DLD1 (cell line): ENCODE results near the gene NTSR1.

Experiments used
- in situ Hi-C: cut with HindIII; loops from 2 replicates; pipeline ENCODE4 v1.10.0; 2017; ENCODE audit warnings: low sequenced_read_pairs

The NTSR1 gene

DNA sequence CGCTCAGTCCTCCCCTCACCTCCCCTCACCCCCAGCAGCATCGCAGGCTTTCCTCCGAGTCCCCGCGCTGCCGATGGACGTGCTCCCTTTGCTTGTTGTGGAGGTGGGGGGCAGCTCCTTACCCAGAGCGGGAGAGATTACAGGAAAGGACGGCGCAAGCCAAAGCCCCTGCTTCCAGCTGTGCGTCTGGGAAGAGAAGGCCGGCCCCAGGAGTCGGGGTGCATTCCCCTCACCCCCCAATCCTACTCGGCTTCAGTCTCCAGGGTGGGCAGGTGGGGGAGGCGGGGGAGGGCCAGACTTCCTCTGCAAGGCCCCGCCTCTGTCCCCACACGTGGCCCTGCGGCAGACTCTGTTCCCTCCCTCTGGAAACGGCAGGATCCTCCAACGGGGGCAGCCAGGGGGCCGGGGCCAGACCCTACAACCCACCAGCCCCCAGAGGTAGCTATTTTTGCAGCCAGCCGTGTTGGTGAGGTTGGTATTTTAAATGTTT, 43.6 kb downstream of the NTSR1 start:
- in situ Hi-C loops: loop anchor here (25.0 kb wide), 1 partner anchor 465 kb away; no protein-coding TSS in a partner anchor

DNA sequence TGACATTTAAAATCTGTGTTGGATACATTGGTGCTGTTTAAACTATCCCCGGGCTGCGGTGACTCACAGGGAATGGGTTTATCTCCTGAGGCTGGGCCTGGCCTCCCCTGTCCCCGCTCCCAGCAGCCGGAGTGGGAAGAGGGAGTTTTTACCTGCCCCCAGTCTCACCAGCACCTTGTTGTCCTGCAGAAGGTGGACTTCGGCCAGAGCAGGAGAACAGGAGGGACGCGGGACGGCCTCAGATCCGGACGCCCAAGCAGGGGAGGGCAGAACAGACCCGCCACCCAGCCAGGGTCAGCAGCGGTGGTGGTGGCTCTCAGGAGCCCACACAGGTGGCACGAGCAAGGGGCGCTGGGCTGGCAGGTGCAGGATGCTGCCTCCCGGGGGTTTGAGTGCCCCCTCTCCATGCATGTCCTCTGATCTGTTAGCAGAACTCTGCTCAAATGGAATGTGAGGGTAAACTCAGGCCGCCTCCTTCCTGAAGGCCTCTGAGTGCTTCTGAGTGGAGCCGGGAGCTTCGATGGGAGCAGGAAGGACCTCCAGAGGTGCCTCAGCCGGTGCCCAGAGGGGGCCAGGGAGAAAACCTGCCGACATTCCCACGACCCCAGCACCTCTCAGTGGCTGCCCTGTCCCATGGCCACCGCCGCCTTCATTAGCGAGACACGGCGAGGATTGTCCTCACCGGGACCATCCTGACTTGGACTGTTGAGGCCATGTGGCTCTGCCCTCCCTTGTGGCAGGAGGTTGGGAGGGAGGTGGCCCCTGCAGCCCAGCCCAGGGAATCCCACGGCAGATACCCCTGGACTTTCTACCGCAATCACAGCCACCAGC, 44.2 kb downstream of the NTSR1 start:
- in situ Hi-C loops: loop anchor here (25.0 kb wide), 1 partner anchor 466 kb away; no protein-coding TSS in a partner anchor

DNA sequence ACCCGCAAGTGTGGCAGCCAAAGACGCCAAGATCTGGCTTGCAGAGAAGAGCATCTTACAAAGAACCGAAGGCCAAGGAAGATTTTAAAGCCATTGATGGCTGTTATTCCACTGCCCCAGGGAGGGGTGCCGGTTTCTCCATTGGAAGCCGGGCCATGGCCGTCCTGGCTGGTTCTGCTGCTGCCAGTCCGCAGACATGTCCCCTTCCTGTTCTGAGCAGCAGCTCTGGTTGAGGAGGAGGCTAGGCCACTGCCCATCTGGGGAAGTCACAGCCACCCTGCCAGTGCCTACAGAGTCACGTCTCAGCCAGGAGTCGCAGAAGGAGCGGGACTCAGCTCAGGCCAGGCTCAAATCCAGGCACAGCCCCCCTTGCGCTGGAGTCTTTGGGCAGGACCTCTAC, 45.0 kb downstream of the NTSR1 start:
- in situ Hi-C loops: loop anchor here (25.0 kb wide), 1 partner anchor 466 kb away; no protein-coding TSS in a partner anchor

DNA sequence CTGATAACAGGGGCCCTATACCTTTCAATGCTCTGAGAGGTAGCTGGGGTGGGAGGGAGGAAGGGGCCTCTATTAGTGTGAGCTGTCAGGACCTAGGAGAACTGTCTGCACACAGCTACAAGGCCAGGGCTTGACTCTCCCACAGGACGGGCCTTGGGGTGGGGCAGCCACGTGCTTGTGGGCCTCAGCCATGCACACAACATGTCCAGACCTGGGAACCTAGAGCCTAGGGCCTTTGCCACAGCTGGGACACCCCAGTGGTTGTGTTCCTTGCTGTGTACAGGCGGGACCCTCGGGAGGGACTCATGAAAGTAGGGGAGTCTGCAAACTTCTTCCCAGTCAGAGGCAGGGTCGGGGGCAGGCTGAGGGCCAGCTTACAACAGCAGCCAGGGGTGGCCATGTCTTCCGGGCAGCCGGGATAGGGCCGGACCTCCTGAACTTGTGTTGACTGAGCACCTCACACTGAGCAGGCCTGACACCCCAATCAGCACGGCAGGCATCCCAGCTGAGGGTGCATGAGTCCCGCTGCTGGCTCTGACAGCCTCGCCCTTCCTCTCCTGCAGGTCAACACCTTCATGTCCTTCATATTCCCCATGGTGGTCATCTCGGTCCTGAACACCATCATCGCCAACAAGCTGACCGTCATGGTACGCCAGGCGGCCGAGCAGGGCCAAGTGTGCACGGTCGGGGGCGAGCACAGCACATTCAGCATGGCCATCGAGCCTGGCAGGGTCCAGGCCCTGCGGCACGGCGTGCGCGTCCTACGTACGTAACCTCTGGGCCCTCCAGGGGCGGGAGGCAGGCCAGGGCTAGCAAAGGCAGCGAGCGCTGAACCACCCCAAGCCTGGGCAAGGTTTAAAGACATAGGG, 45.7 kb downstream of the NTSR1 start:
- in situ Hi-C loops: loop anchor here (25.0 kb wide), 1 partner anchor 467 kb away; no protein-coding TSS in a partner anchor

DNA sequence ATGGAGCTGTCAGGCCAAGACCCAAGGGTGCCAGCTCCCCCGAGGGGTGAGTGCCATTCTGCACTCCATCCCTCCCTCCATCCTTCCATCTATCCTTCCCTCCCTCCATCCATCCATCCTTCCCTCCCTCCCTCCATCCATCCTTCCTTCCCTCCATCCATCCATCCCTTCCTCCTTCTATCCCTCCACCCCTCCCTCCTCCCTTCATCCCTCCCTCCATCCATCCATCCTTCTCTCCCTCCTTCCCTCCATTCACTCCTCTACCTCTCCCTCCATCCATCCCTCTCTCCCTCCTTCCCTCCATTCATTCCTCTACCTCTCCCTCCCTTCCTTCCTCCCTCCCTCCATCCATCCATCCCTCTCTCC, 46.3 kb downstream of the NTSR1 start:
- in situ Hi-C loops: loop anchor here (25.0 kb wide), 1 partner anchor 468 kb away; no protein-coding TSS in a partner anchor

DNA sequence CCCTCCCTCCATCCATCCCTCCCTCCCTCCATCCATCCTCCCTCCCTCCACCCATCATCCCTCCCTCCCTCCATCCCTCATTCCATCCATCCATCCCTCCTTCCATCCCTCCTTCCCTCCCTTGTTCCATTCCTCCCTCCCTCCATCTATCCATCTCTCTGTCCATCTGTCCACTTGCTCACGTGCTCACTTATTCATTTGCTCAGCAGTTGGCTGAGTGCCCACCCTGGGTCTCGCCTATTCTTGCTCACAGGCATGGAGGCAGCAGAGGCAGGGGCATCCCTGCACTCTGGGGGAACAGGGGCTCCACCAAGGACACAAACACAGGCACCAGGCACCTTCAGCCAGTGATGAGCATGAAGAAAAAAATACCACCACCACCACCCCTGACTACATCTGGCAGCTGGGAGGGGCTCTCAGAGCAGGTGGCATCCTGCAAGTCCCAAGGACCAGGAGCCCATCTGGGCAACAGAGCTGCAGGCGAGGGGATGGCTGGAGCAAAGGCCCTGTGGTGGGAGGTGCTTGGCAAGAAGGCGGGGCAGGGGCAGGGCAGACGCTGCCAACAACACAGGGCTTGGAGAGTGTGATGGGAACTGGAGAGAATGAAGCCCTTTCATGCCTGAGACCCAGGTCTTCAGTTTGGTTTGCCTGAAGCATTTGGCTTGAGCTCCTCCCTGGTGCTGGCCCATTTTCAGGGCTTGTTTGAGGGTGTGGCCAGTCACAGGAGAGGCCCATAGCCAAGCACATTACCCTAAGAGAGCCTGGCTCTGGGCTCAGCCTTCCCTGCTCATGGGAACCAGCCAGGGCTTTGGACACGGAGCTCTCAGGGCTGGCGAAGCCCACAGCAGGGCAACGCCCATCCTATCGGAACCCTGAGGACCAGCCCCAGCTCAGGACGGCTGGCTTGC, 47.4 kb downstream of the NTSR1 start:
- in situ Hi-C loops: loop anchor here (25.0 kb wide), 1 partner anchor 469 kb away; no protein-coding TSS in a partner anchor

DNA sequence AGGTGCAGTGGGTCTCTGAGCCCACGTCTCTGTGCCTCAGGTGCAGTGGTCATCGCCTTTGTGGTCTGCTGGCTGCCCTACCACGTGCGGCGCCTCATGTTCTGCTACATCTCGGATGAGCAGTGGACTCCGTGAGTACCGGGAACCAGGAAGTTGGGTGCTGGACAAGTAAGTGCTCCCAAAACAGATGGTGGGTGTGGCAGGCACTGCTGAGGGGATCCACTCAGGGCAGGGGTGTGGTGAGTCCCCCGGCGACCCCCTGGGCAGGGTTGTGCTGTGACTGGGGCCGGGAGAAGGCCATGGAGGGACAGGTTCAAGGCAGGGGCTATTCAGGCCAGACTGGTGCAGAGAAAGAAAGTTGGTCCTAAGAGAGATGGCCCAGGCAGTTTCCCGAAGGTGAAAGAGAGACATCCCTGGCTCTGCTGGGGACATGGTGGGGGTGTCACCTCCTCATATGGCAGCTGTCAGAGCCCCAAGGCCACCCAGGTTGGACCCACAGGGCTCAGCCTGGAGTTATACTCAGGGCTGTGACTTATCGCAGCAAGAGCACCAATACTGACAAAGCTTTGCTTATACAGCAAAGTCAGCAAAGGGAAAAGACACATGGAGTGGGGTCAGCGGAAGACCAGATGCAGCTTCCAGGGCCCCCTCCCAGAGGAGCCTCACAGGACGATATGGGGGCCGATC, 49.7 kb downstream of the NTSR1 start:
- in situ Hi-C loops: loop anchor here (25.0 kb wide), 1 partner anchor 471 kb away; no protein-coding TSS in a partner anchor

DNA sequence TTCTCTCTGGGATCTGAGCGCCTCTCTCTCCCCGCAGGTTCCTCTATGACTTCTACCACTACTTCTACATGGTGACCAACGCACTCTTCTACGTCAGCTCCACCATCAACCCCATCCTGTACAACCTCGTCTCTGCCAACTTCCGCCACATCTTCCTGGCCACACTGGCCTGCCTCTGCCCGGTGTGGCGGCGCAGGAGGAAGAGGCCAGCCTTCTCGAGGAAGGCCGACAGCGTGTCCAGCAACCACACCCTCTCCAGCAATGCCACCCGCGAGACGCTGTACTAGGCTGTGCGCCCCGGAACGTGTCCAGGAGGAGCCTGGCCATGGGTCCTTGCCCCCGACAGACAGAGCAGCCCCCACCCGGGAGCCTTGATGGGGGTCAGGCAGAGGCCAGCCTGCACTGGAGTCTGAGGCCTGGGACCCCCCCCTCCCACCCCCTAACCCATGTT, 51.4 kb downstream of the NTSR1 start:
- in situ Hi-C loops: loop anchor here (25.0 kb wide), 1 partner anchor 473 kb away; no protein-coding TSS in a partner anchor

DNA sequence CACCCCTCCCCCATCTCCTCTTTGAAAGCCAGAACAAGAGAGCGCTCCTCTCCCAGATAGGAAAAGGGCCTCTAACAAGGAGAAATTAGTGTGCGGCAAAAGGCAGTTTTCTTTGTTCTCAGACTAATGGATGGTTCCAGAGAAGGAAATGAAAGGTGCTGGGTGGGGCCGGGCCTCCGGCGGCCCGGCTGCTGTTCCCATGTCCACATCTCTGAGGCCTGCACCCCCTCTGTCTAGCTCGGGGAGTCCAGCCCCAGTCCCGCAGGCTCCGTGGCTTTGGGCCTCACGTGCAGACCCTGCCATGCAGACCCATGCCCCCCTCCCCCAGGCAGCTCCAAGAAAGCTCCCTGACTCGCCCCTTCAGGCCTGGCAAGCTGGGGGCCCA, 51.8 kb downstream of the NTSR1 start:
- in situ Hi-C loops: loop anchor here (25.0 kb wide), 1 partner anchor 473 kb away; no protein-coding TSS in a partner anchor

DNA sequence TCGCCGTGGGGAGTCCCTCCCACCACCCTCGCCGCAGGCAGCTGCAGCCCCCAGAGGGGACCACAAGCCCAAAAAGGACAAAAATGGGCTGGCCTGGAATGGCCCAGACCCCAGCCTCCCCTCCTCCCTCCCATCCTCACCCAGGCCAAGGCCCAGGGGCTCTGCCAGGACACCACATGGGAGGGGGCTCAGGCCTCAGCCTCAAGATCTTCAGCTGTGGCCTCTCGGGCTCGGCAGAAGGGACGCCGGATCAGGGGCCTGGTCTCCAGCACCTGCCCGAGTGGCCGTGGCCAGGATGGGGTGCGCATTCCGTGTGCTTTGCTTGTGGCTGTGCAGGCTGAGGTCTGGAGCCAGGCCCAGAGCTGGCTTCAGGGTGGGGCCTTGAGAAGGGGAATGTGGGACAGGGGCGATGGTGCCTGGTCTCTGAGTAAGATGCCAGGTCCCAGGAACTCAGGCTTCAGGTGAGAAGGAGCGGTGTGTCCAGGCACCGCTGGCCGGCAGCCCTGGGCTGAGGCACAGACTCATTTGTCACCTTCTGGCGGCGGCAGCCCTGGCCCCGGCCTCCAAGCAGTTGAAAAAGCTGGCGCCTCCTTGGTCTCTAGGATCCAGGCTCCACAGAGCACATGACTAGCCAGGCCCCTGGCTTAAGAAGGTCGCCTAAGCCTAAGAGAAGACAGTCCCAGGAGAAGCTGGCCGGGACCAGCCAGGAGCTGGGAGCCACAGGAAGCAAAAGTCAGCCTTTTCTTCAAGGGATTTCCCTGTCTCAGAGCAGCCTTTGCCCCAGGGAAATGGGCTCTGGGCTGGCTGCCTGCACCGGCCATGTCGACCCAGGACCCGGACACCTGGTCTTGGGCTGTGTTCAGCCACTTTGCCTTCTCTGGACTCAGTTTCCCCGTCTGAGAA, 52.5 kb downstream of the NTSR1 start:
- in situ Hi-C loops: loop anchor here (25.0 kb wide), 1 partner anchor 474 kb away; no protein-coding TSS in a partner anchor

DNA sequence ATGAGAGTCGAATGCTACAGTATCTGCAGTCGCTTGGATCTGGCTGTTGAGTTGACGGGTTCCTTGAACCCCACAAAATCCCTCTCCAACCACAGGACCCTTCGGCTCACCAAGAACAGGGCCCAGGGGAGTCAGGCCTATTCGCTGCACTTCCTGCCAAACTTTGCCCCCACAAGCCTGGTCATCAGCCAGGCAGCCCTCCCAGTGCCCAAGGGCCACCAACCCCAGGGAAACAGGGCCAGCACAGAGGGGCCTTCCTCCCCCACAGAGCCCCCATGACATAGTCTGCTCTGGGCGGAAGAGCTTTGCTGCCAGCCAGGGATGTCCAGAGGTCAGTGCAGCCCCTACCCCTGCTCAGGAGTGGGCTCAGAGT, 53.1 kb downstream of the NTSR1 start:
- in situ Hi-C loops: loop anchor here (25.0 kb wide), 1 partner anchor 474 kb away; no protein-coding TSS in a partner anchor

DNA sequence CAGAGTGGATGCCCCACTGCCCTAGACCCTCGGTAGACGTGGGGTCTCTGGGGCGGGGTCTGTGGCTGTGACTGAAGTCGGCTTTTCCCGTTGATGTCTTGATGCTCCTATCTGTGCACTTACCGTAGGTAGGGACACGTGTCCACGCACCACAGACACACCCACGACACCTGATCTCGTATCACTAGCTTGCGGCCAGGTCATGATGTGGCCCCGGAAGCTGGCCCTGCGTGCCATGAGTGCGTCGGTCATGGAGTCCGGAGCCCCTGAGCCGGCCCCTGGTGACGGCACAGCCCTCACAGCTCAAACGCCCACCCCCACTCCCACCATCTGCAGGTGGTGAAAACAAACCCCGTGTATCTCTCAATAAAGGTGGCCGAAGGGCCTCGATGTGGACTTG, 53.7 kb downstream of the NTSR1 start:
- in situ Hi-C loops: loop anchor here (25.0 kb wide), 1 partner anchor 475 kb away; no protein-coding TSS in a partner anchor

DNA sequence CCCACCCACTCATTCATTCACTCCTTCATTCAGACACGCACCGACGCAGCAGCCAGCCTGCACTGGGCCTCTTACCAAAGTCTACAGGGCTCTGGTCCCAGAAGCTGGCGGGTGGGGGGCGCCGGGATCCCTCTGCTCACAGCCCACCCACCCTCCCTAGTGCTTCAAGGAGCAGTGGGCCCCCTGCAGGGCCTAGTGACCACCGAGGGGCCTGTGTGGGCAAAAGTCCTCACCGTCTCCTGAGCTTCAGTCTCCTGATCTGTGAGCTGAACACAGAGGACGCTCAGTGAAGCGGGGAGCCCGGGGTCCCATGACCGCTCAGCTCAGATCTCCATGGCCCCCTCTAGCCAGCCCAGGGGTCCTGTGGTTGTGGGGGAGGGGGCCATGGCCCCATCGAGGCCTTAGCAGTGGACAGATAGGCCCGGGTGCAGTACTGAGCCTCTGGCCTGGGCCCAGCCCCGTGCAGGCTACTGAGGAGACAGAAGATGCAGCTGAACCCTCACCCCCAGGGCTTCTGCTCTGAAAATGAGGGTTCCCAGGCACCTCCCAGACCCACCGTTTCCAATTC, 54.2 kb downstream of the NTSR1 start:
- in situ Hi-C loops: loop anchor here (25.0 kb wide), 1 partner anchor 476 kb away; no protein-coding TSS in a partner anchor

DNA sequence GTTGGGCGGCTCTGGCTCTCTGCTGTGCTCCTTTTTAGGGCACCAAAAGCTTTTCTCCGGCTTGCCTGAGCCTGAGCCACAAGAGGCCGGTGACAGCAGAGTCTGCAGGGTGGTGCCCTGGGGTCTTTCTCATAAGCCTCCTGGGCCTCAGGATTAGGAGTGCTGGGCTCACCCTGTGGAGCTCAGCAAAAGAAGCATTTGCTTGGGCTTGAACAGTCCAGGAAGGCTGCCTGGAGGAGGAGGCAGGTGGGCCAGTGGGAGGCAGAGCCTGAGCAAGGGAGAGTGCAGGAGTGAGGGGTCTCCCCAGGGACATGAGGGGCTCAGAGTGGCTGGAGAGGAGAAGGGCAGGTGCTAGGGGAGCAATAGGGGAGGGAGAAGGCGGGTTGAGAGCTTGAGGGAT, 54.8 kb downstream of the NTSR1 start:
- in situ Hi-C loops: loop anchor here (25.0 kb wide), 1 partner anchor 476 kb away; no protein-coding TSS in a partner anchor

DNA sequence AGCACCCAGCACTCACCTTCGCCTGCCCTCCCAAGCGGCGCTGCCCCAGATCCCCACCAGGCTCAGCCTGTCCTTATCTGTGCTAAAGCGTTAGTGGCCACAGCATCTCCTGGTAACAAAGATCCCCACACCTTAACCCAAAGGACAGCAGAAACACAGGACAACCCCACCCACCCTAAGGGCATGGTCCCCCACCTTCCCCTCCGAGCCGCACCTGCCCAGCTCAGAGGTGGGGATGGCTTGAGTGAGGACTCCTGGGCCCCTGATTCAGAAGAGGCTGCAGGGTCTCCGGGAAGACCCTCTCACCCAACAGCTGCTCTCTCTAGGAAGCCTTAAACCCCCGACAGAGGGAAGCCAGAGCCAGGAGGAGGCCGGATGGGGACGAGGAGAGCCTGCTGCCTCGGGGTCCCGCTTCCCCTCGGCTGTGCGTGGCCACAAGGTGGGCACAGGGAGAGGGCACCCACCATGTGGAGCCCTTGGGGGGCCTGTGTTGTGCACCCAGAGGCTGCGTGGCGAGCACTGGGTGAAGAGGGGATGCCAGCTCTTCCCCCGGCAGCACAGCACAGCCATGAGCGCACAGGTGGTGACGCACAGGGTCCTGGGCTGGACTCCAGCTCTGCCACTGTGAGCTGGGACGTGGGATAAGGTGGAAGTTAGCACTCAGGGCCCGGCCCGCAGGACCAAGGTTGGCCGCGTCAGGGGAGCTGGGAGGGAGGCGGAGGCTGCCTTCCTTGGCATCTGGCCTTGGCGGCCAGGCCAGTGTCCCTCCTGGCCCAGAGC, 55.7 kb downstream of the NTSR1 start:
- in situ Hi-C loops: loop anchor here (25.0 kb wide), 1 partner anchor 477 kb away; no protein-coding TSS in a partner anchor

DNA sequence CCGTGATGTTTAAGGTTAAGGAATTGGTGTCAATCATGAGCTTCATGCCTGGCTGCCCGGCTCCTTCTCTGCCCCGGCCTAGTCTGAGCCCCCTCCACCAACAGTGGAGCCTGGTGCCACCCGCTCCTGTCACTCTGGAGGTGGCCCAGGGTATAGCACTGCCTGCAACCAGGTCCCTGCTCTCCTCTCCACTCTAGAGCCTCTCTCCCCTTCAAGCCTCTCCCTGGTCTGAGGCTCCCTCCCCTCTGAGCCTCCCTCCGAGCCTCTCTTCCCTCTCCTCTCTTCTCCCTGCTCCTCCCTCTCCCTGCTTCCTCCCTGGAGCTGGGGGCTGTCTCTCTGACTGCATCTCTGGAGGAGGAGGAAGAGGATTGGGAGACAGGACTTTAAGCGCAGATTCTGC, 56.4 kb downstream of the NTSR1 start:
- in situ Hi-C loops: loop anchor here (25.0 kb wide), 1 partner anchor 478 kb away; no protein-coding TSS in a partner anchor
